B cell (primary cell): ENCODE measurements around the gene HEPACAM. TPM values are rescaled to one million over a fixed set of nuclear protein-coding genes. Genes with fewer than 3 reads are reported as not detected.

Source experiments
- ATAC-seq: fragments of 200-7000 bp; cut with Tn5 transposase; one replicate; pipeline ENCODE4 v1.10.0; 2021; ENCODE audit warnings: low read depth, mild to moderate bottlenecking, moderate number of reproducible peaks, moderate library complexity
- CTCF ChIA-PET: fragments of 350-600 bp; sonication (Branson Sonifier 250); formaldehyde crosslinking; loops from one replicate; lab custom pipeline; 2021; ENCODE audit warnings: antibody characterized with exemption, inconsistent platforms; lab: Charles Lee
- POLR2A ChIA-PET: fragments of 350-600 bp; sonication (Branson Sonifier 250); formaldehyde crosslinking; loops from one replicate; lab custom pipeline; 2021; ENCODE audit warnings: antibody characterized with exemption; lab: Charles Lee
- DNase-seq: peaks from one replicate; pipeline ENCODE4 v3.0.0; 2013
- H2AFZ ChIP-seq: 2 replicates; pipeline ENCODE4 v1.6.1; 2012; ENCODE audit warnings: mild to moderate bottlenecking, low read depth, low read length; ENCODE audit not compliant: insufficient read depth, poor library complexity, severe bottlenecking
- H3K27ac ChIP-seq, 2 donors: 1 replicate in 1 of 2; 2 replicates in 1 of 2; pipeline ENCODE4 v1.5.1; 2012 to 2013; ENCODE audit warnings: low read length in 2 of 2, mild to moderate bottlenecking in 2 of 2, moderate library complexity in 1 of 2
- H3K27me3 ChIP-seq, 4 experiments: fragments of 200-600 bp in 1 of 4; sonication (generic) in 1 of 4; replicated peaks in 1 of 4; 1 replicate in 2 of 4; 2 replicates in 2 of 4; pipeline versions ENCODE4 v1.6.1 to v1.7.0; 2013 to 2016; ENCODE audit warnings: low read length in 3 of 4, mild to moderate bottlenecking in 2 of 4, mixed read lengths in 1 of 4, moderate library complexity in 1 of 4; ENCODE audit not compliant: insufficient read depth in 4 of 4, control insufficient read depth in 3 of 4; ENCODE audit errors: control extremely low read depth in 1 of 4
- H3K36me3 ChIP-seq, 2 experiments: replicated peaks in 1 of 2; 1 replicate in 1 of 2; 2 replicates in 1 of 2; pipeline versions ENCODE4 v1.6.1 to v1.7.1; 2013; ENCODE audit warnings: low read length in 1 of 2; ENCODE audit not compliant: insufficient read depth in 2 of 2, control insufficient read depth in 1 of 2; ENCODE audit errors: control extremely low read depth in 1 of 2, extremely low read depth in 1 of 2
- H3K4me1 ChIP-seq, 2 donors: fragments of 200-600 bp in 1 of 2; sonication (generic) in 1 of 2; 1 replicate in 1 of 2; 2 replicates in 1 of 2; pipeline versions ENCODE4 v1.5.1 to v1.6.1; 2013 to 2017; ENCODE audit warnings: low read length in 2 of 2; ENCODE audit not compliant: control insufficient read depth in 2 of 2, insufficient read depth in 2 of 2
- H3K4me2 ChIP-seq: replicated peaks from 2 replicates; pipeline ENCODE3; 2012; ENCODE audit warnings: mild to moderate bottlenecking, low read depth, low read length; ENCODE audit not compliant: poor library complexity, severe bottlenecking
- H3K4me3 ChIP-seq, 5 experiments: fragments of 200-600 bp in 1 of 5; sonication (generic) in 1 of 5; 1 replicate in 3 of 5; 2 replicates in 2 of 5; pipeline versions ENCODE4 v1.5.1 to v1.7.0; 2011 to 2016; ENCODE audit warnings: low read length in 4 of 5, mild to moderate bottlenecking in 4 of 5, low read depth in 2 of 5, control low read depth in 1 of 5, moderate library complexity in 1 of 5; ENCODE audit not compliant: insufficient read depth in 1 of 5; ENCODE audit errors: control extremely low read depth in 1 of 5, extremely low read depth in 1 of 5
- H3K79me2 ChIP-seq: fragments of 200-600 bp; sonication (generic); one replicate; pipeline ENCODE4 v1.6.0; 2016; ENCODE audit warnings: low read length; ENCODE audit not compliant: control insufficient read depth, insufficient read depth
- H3K9ac ChIP-seq: fragments of 200-600 bp; sonication (generic); 2 replicates; pipeline ENCODE4 v1.6.1; 2017; ENCODE audit warnings: mild to moderate bottlenecking, low read length, moderate library complexity
- H3K9me3 ChIP-seq, 3 donors: one replicate each; pipeline versions ENCODE4 v1.6.1 to v1.7.1; 2013; ENCODE audit warnings: low read length in 2 of 3; ENCODE audit not compliant: control insufficient read depth in 2 of 3, insufficient read depth in 1 of 3; ENCODE audit errors: control extremely low read depth in 1 of 3
- H4K20me1 ChIP-seq: 2 replicates; pipeline ENCODE4 v1.6.0; 2012; ENCODE audit warnings: mild to moderate bottlenecking, low read length; ENCODE audit not compliant: insufficient read depth, control insufficient read depth, poor library complexity, severe bottlenecking
- H3K27ac Mint-ChIP-seq: one replicate; pipeline ENCODE4 v1.8.0; 2021; ENCODE audit warnings: mixed read lengths
- H3K27me3 Mint-ChIP-seq: one replicate; pipeline ENCODE4 v1.8.0; 2021; ENCODE audit warnings: mixed read lengths
- H3K4me1 Mint-ChIP-seq: one replicate; pipeline ENCODE4 v1.8.0; 2021; ENCODE audit warnings: mixed read lengths
- H3K4me3 Mint-ChIP-seq: one replicate; pipeline ENCODE4 v1.8.0; 2021; ENCODE audit warnings: mixed read lengths
- H3K9me3 Mint-ChIP-seq: one replicate; pipeline ENCODE4 v1.8.0; 2022; ENCODE audit warnings: mixed read lengths; ENCODE audit not compliant: insufficient read depth
- CTCF ChIP-seq: fragments of 200-600 bp; IDR thresholded peaks from one replicate; pipeline ENCODE4 v1.8.0; 2022; ENCODE audit warnings: antibody characterized with exemption, mild to moderate bottlenecking
- EZH2 ChIP-seq: IDR thresholded peaks from 2 replicates; pipeline ENCODE4 v1.6.1; 2012; ENCODE audit warnings: borderline replicate concordance, low read depth, mild to moderate bottlenecking, moderate library complexity, low read length; ENCODE audit not compliant: insufficient read depth, poor library complexity, severe bottlenecking
- WGBS: methylation state at CpG from one replicate; pipeline ENCODE4 v1.1.5; 2013; ENCODE audit warnings: missing lambda C conversion rate; ENCODE audit not compliant: insufficient coverage; 5-methylcytosine and 5-hydroxymethylcytosine counted together
- intact Hi-C: fragments of 100-400 bp; cut with micrococcal nuclease; formaldehyde crosslinking; loops from one replicate; pipeline ENCODE4 v1.10.0; 2022
- polyA plus RNA-seq: library from polyadenylated mRNA; depleted of rRNA; stranded (reverse); fragments of >200 nt; gene quantifications from 2 replicates; pipeline ENCODE4 v1.2.3, GENCODE V29; 2012
- total RNA-seq, 2 donors: library from RNA; stranded (reverse); fragments of 120-200 nt in 1 of 2; gene quantifications; 1 replicate in 1 of 2; 2 replicates in 1 of 2; pipeline versions ENCODE4 v1.2.3 to v1.2.4, GENCODE V29; 2013 to 2022

The HEPACAM gene
- total and polyA plus RNA-seq, 2 donors (not counting 1 experiment from before 2014, with no cell fraction given) = not detected

GRCh38 chr11:124872280-124872679 lies 63.6 kb downstream of the HEPACAM start:
- TF ChIP-seq EZH2 = no peak
- no peak for TF ChIP-seq CTCF
- Histone ChIP-seq H4K20me1 (no peaks in the 10 kb centered on the region), H3K79me2 (no peaks in the 10 kb centered on the region), H3K4me3 (no peak overlapping the region), H2AFZ (no peak overlapping the region), H3K36me3 (no peaks in the 10 kb centered on the region), H3K4me1 (peaks cover 32 to 36% of the 10 kb centered on the region in 2 donors), H3K9ac (no peak overlapping the region), H3K9me3 (peaks cover 0 to 36% (median 0%) of the 10 kb centered on the region in 3 donors), H3K27me3 (peaks cover 0 to 83% (median 36%) of the 10 kb centered on the region in 4 experiments), H3K27ac (no peak overlapping the region), H3K4me2 (no peak overlapping the region)
- peaks cover 22% of the 10 kb centered on the region for H3K4me1 Mint-ChIP-seq
- peaks cover 94% of the 10 kb centered on the region for H3K27me3 Mint-ChIP-seq
- DNase-seq (no peak), ATAC-seq (no peak)
- no peak overlapping the region for H3K4me3 Mint-ChIP-seq
- 65% methylated on average over 8 of the region's 8 CpGs for WGBS
- no peak overlapping the region for H3K27ac Mint-ChIP-seq
- CTCF ChIA-PET = no interaction called here
- POLR2A ChIA-PET = no interaction called here
- no peaks in the 10 kb centered on the region for H3K9me3 Mint-ChIP-seq
- intact Hi-C loops = no loop called here

GRCh38 chr11:124870430-124870829 lies 65.4 kb downstream of the HEPACAM start:
- CTCF ChIA-PET = interaction anchor here (1.8 kb wide), 1 partner anchor 11 kb away, joined by 6 read pairs; no protein-coding TSS in a partner anchor

More at GRCh38 chr11:124870430-124870829, 65.4 kb downstream of the HEPACAM start:
- DNase-seq (no peak), ATAC-seq (no peak)
- H2AFZ ChIP-seq = no peak overlapping the region
- no peaks in the 10 kb centered on the region for H4K20me1 ChIP-seq
- intact Hi-C loops = no loop called here
- TF ChIP-seq CTCF (no peak), EZH2 (no peak)
- H3K4me2 ChIP-seq = no peak overlapping the region
- peaks cover 88% of the 10 kb centered on the region for H3K27me3 Mint-ChIP-seq
- no peak overlapping the region for H3K27ac ChIP-seq
- POLR2A ChIA-PET = no interaction called here
- no peak overlapping the region for H3K9ac ChIP-seq
- H3K4me3 ChIP-seq = no peak overlapping the region
- peaks cover 16% of the 10 kb centered on the region for H3K4me1 Mint-ChIP-seq
- peaks cover 0 to 84% (median 48%) of the 10 kb centered on the region in 4 experiments for H3K27me3 ChIP-seq
- WGBS = 67% methylated on average over 7 of the region's 7 CpGs
- H3K9me3 Mint-ChIP-seq = no peaks in the 10 kb centered on the region
- H3K4me3 Mint-ChIP-seq = no peak overlapping the region
- peaks cover 30 to 38% of the 10 kb centered on the region in 2 donors for H3K4me1 ChIP-seq
- H3K9me3 ChIP-seq = peaks cover 0 to 36% (median 2%) of the 10 kb centered on the region in 3 donors
- H3K27ac Mint-ChIP-seq = no peak overlapping the region
- no peaks in the 10 kb centered on the region for H3K36me3 ChIP-seq
- no peaks in the 10 kb centered on the region for H3K79me2 ChIP-seq
